Measurements from ENCODE around the gene RASA4B. TPM values are rescaled to one million over a fixed set of nuclear protein-coding genes. Genes with fewer than 3 reads are reported as not detected.
"Not testable (repeated sequence)": the region's sequence is repeated elsewhere in the genome, so short reads cannot be mapped to it uniquely, and the experiment has no call there.

The RASA4B gene
- total and polyA plus RNA-seq, 2 experiments from 2014 or later, result 1.0 to 1.1 TPM

DNA sequence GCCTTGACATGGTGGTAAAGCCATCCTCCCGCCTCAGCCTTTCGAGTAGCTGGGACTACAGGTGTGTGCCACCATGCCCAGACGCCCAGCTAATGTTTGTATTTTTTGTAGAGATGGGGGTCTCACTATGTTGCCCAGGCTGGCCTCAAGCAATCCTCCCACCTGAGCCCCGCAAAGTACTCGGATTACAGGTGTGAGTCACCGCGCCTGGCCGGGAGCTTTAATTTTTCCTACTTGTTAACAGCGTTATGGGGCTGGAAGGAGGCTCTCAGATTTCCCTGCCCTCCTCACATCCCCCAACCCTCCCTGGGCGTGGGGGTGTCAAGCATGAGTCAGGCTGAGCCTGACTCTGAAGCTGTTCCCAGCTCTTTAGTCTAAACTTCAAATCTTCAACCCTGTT, 61.2 kb downstream of the RASA4B start:
- H3K9me3 ChIP-seq (ENCODE audit: low read depth), result no peaks in the 10 kb centered on the region
- H2AFZ ChIP-seq, result no peak overlapping the region
- no peaks in the 10 kb centered on the region for H3F3A ChIP-seq (ENCODE audit: insufficient read depth)
- H3K9ac ChIP-seq, result no peak overlapping the region
- no peaks in the 10 kb centered on the region for H3K27me3 ChIP-seq (replicated peaks; ENCODE audit: insufficient read depth)
- no peaks in the 10 kb centered on the region for H3K4me1 ChIP-seq (ENCODE audit: insufficient read depth)
- no peaks in the 10 kb centered on the region for H4K20me1 ChIP-seq (ENCODE audit: insufficient read depth)
- TF ChIP-seq EZH2 (IDR thresholded peaks at IDR 0.05; ENCODE audit: insufficient read depth, poor library complexity, severe bottlenecking), result no peak
- TF ChIP-seq EZH2phosphoT487 (IDR thresholded peaks at IDR 0.05; ENCODE audit: insufficient read depth, low read depth), result no peak
- no peaks in the 10 kb centered on the region for H3K36me3 ChIP-seq (ENCODE audit: low read depth)
- DNase-seq, result peak; percentile 29
- WGBS, 2 experiments (ENCODE audit: low coverage in 1 of 2, low lambda C conversion rate in 2 of 2, missing lambda C conversion rate in 2 of 2), result 86 to 88% methylated on average over 10 of the region's 10 CpGs
- H3K4me3 ChIP-seq, result no peak overlapping the region
- no peak overlapping the region for H3K4me2 ChIP-seq (ENCODE audit: unreplicated experiment)
- no peaks in the 10 kb centered on the region for H3K9me2 ChIP-seq (ENCODE audit: insufficient read depth)
- no peak overlapping the region for H3K27ac ChIP-seq
- H3K79me2 ChIP-seq (ENCODE audit: insufficient read depth), result no peaks in the 10 kb centered on the region
- in situ Hi-C loops (cut with MboI), result no loop called here

- Histone ChIP-seq H3K36me3 (ENCODE audit: low read depth) (no peaks in the 10 kb centered on the region), H3K4me1 (ENCODE audit: insufficient read depth) (no peaks in the 10 kb centered on the region), H4K20me1 (ENCODE audit: insufficient read depth) (no peaks in the 10 kb centered on the region), H2AFZ (no peak overlapping the region), H3K27me3 (replicated peaks; ENCODE audit: insufficient read depth) (no peaks in the 10 kb centered on the region), H3K27ac (no peak overlapping the region), H3K4me3 (no peak overlapping the region), H3K79me2 (ENCODE audit: insufficient read depth) (no peaks in the 10 kb centered on the region), H3K4me2 (ENCODE audit: unreplicated experiment) (no peak overlapping the region), H3K9me2 (ENCODE audit: insufficient read depth) (no peaks in the 10 kb centered on the region), H3F3A (ENCODE audit: insufficient read depth) (no peaks in the 10 kb centered on the region), H3K9me3 (ENCODE audit: low read depth) (no peaks in the 10 kb centered on the region), H3K9ac (no peak overlapping the region)
- no peak for DNase-seq
- in situ Hi-C loops (cut with MboI), result no loop called here
- TF ChIP-seq EZH2phosphoT487 (IDR thresholded peaks at IDR 0.05; ENCODE audit: insufficient read depth, low read depth) (no peak), EZH2 (IDR thresholded peaks at IDR 0.05; ENCODE audit: insufficient read depth, poor library complexity, severe bottlenecking) (no peak)
- WGBS, 2 experiments (ENCODE audit: low coverage in 1 of 2, low lambda C conversion rate in 2 of 2, missing lambda C conversion rate in 2 of 2), result 85 to 95% methylated on average over 11 of the region's 11 CpGs
Measured at GRCh38 chr7:102455596-102455995, 62.0 kb downstream of the RASA4B start.

- H3K79me2 ChIP-seq (ENCODE audit: insufficient read depth); H3K9ac ChIP-seq; H3K9me2 ChIP-seq (ENCODE audit: insufficient read depth); H3K9me3 ChIP-seq (ENCODE audit: low read depth); H4K20me1 ChIP-seq (ENCODE audit: insufficient read depth); H3K4me1 ChIP-seq (ENCODE audit: insufficient read depth); H3K27ac ChIP-seq; H3K36me3 ChIP-seq (ENCODE audit: low read depth); H3K4me3 ChIP-seq; H3F3A ChIP-seq (ENCODE audit: insufficient read depth); H3K4me2 ChIP-seq (ENCODE audit: unreplicated experiment); H2AFZ ChIP-seq; H3K27me3 ChIP-seq (replicated peaks; ENCODE audit: insufficient read depth); DNase-seq; in situ Hi-C loops (cut with MboI): not testable (repeated sequence)
- WGBS, 2 experiments (ENCODE audit: low coverage in 1 of 2, low lambda C conversion rate in 2 of 2, missing lambda C conversion rate in 2 of 2), result 93 to 97% methylated on average over 10 of the region's 10 CpGs
Measured at GRCh38 chr7:102454932-102455331, 62.6 kb downstream of the RASA4B start.

- H3K4me3 ChIP-seq, result no peak overlapping the region
- no peak overlapping the region for H2AFZ ChIP-seq
- WGBS, 2 experiments (ENCODE audit: low coverage in 1 of 2, low lambda C conversion rate in 2 of 2, missing lambda C conversion rate in 2 of 2), result 75 to 77% methylated on average over 12 of the region's 12 CpGs
- H3K4me1 ChIP-seq (ENCODE audit: insufficient read depth), result no peaks in the 10 kb centered on the region
- no peaks in the 10 kb centered on the region for H3K9me3 ChIP-seq (ENCODE audit: low read depth)
- H3K36me3 ChIP-seq (ENCODE audit: low read depth), result no peaks in the 10 kb centered on the region
- H3K9me2 ChIP-seq (ENCODE audit: insufficient read depth), result no peaks in the 10 kb centered on the region
- no peak overlapping the region for H3K4me2 ChIP-seq (ENCODE audit: unreplicated experiment)
- H3K9ac ChIP-seq, result no peak overlapping the region
- no peaks in the 10 kb centered on the region for H4K20me1 ChIP-seq (ENCODE audit: insufficient read depth)
- no peaks in the 10 kb centered on the region for H3K27me3 ChIP-seq (replicated peaks; ENCODE audit: insufficient read depth)
- H3K27ac ChIP-seq, result no peak overlapping the region
- no peaks in the 10 kb centered on the region for H3K79me2 ChIP-seq (ENCODE audit: insufficient read depth)
- no peak for DNase-seq
- in situ Hi-C loops (cut with MboI), result no loop called here
- no peaks in the 10 kb centered on the region for H3F3A ChIP-seq (ENCODE audit: insufficient read depth)
- TF ChIP-seq EZH2 (IDR thresholded peaks at IDR 0.05; ENCODE audit: insufficient read depth, poor library complexity, severe bottlenecking), result no peak
- TF ChIP-seq EZH2phosphoT487 (IDR thresholded peaks at IDR 0.05; ENCODE audit: insufficient read depth, low read depth), result no peak
Measured at GRCh38 chr7:102454468-102454867, 63.1 kb downstream of the RASA4B start.

GRCh38 chr7:102453319-102453718, 64.3 kb downstream of the RASA4B start:
- no peaks in the 10 kb centered on the region for H3K79me2 ChIP-seq (ENCODE audit: insufficient read depth)
- H3K9me2 ChIP-seq (ENCODE audit: insufficient read depth), result no peaks in the 10 kb centered on the region
- no peak overlapping the region for H3K9ac ChIP-seq
- no peaks in the 10 kb centered on the region for H4K20me1 ChIP-seq (ENCODE audit: insufficient read depth)
- in situ Hi-C loops (cut with MboI), result no loop called here
- H3K36me3 ChIP-seq (ENCODE audit: low read depth), result no peaks in the 10 kb centered on the region
- no peaks in the 10 kb centered on the region for H3K27me3 ChIP-seq (replicated peaks; ENCODE audit: insufficient read depth)
- no peak overlapping the region for H2AFZ ChIP-seq
- TF ChIP-seq EZH2 (IDR thresholded peaks at IDR 0.05; ENCODE audit: insufficient read depth, poor library complexity, severe bottlenecking) (no peak), EZH2phosphoT487 (IDR thresholded peaks at IDR 0.05; ENCODE audit: insufficient read depth, low read depth) (no peak)
- no peak overlapping the region for H3K4me3 ChIP-seq
- H3K4me1 ChIP-seq (ENCODE audit: insufficient read depth), result no peaks in the 10 kb centered on the region
- WGBS, 2 experiments (ENCODE audit: low coverage in 1 of 2, low lambda C conversion rate in 2 of 2, missing lambda C conversion rate in 2 of 2), result 90 to 97% methylated on average over 7 of the region's 7 CpGs
- no peaks in the 10 kb centered on the region for H3F3A ChIP-seq (ENCODE audit: insufficient read depth)
- H3K4me2 ChIP-seq (ENCODE audit: unreplicated experiment), result no peak overlapping the region
- DNase-seq, result no peak
- H3K9me3 ChIP-seq (ENCODE audit: low read depth), result no peaks in the 10 kb centered on the region
- H3K27ac ChIP-seq, result no peak overlapping the region
